CD4-positive, alpha-beta T cell (primary cell): ENCODE results near the gene ARSI. TPM values are rescaled to one million over a fixed set of nuclear protein-coding genes. Genes with fewer than 3 reads are reported as not detected.

Source experiments
- ATAC-seq: fragments of 200-7000 bp; cut with Tn5 transposase; one replicate; pipeline ENCODE4 v1.10.0; 2022; ENCODE audit warnings: mild to moderate bottlenecking; ENCODE audit not compliant: poor library complexity
- CTCF ChIA-PET: fragments of 350-600 bp; sonication (Branson Sonifier 250); formaldehyde crosslinking; loops from one replicate; lab custom pipeline; 2021; ENCODE audit warnings: antibody characterized with exemption, inconsistent platforms; lab: Charles Lee
- POLR2A ChIA-PET: fragments of 350-600 bp; sonication (Branson Sonifier 250); formaldehyde crosslinking; loops from one replicate; lab custom pipeline; 2021; ENCODE audit warnings: antibody characterized with exemption, inconsistent platforms; lab: Charles Lee
- DNase-seq, 14 experiments: peaks; one replicate each; pipeline ENCODE4 v3.0.0-alpha.2; 2013 to 2020; ENCODE audit warnings: mixed read lengths in 2 of 14
- H3K27ac ChIP-seq, 2 donors: one replicate each; pipeline versions ENCODE4 v1.5.1 to v1.7.0; 2013; ENCODE audit warnings: low read length in 2 of 2, low read depth in 1 of 2, mild to moderate bottlenecking in 1 of 2
- H3K27me3 ChIP-seq, 2 experiments: 1 replicate in 1 of 2; 2 replicates in 1 of 2; pipeline versions ENCODE4 v1.6.1 to v1.7.0; 2013; ENCODE audit warnings: low read length in 2 of 2, control low read depth in 1 of 2, mild to moderate bottlenecking in 1 of 2, moderate library complexity in 1 of 2; ENCODE audit not compliant: insufficient read depth in 2 of 2, control insufficient read depth in 1 of 2
- H3K36me3 ChIP-seq: one replicate; pipeline ENCODE4 v1.6.1; 2013; ENCODE audit warnings: low read length, control low read depth; ENCODE audit not compliant: insufficient read depth
- H3K4me1 ChIP-seq: one replicate; pipeline ENCODE4 v1.6.1; 2013; ENCODE audit warnings: low read length, control low read depth; ENCODE audit not compliant: insufficient read depth
- H3K4me3 ChIP-seq: one replicate; pipeline ENCODE4 v1.5.1; 2013; ENCODE audit warnings: mild to moderate bottlenecking, low read length, moderate library complexity
- H3K9me3 ChIP-seq, 2 experiments: 1 replicate in 1 of 2; 2 replicates in 1 of 2; pipeline versions ENCODE4 v1.6.1 to v1.7.0; 2013; ENCODE audit warnings: low read length in 2 of 2, mild to moderate bottlenecking in 2 of 2, control low read depth in 1 of 2, moderate library complexity in 1 of 2; ENCODE audit not compliant: control insufficient read depth in 1 of 2, insufficient read depth in 1 of 2
- H3K27ac Mint-ChIP-seq: one replicate; pipeline ENCODE4 v1.8.0; 2020; ENCODE audit warnings: mixed read lengths
- H3K27me3 Mint-ChIP-seq: one replicate; pipeline ENCODE4 v1.8.0; 2021; ENCODE audit warnings: mixed read lengths
- H3K36me3 Mint-ChIP-seq: one replicate; pipeline ENCODE4 v1.8.0; 2021; ENCODE audit warnings: low read depth, mixed read lengths
- H3K4me1 Mint-ChIP-seq: one replicate; pipeline ENCODE4 v1.8.0; 2021; ENCODE audit warnings: low read depth, mixed read lengths
- H3K4me3 Mint-ChIP-seq: one replicate; pipeline ENCODE4 v1.8.0; 2020; ENCODE audit warnings: mild to moderate bottlenecking, mixed read lengths
- H3K9me3 Mint-ChIP-seq: one replicate; pipeline ENCODE4 v1.8.0; 2020; ENCODE audit warnings: mixed read lengths
- intact Hi-C, 2 experiments: fragments of 100-400 bp; cut with DNase I in 1 of 2; cut with micrococcal nuclease in 1 of 2; formaldehyde crosslinking; loops; one replicate each; pipeline versions ENCODE4 v1.15.1 to v1.9.0; 2023 to 2025; cut with DNase I, micrococcal nuclease
- total RNA-seq, 174 experiments: library from RNA in 2 of 174; stranded (reverse) in 2 of 174; gene quantifications; one replicate each; pipeline ENCODE4 v1.2.3 and lab custom pipeline; 2021 to 2026
- TF ChIP-seq, protein P1 (sequence below): fragments of 200-600 bp; IDR thresholded peaks from one replicate; pipeline ENCODE4 v1.8.0; 2022; ENCODE audit warnings: antibody characterized with exemption, mild to moderate bottlenecking

ARSI gene
- total RNA-seq, 2 experiments from 2014 or later: 0.22 to 0.56 TPM

DNA sequence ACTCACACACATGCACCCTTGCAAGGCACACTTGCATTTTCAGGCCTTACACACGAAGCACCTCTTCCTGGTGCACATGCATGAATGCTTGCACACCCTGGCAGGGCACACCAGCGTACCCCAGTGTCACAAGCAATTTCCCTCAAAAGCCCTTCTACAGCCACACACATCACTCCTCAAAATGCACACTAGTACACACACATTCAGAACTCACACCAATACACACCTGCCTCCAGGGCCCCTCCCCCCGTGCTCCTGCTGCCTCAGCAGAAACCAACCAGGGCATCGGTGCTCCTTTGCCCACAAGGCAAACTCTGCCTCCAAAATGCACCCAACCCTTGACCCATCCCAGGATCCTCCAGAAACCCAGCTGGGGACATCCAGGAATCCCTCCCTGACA, 14.3 kb downstream of the ARSI start:
- DNase-seq (no peak), ATAC-seq (no peak)
- Mint-ChIP-seq H3K36me3 (no peaks in the 10 kb centered on the region), H3K27me3 (peaks cover 5% of the 10 kb centered on the region), H3K27ac (no peak overlapping the region), H3K4me3 (no peak overlapping the region), H3K9me3 (no peaks in the 10 kb centered on the region), H3K4me1 (no peaks in the 10 kb centered on the region)
- Histone ChIP-seq H3K27me3 (no peaks in the 10 kb centered on the region), H3K4me3 (no peak overlapping the region), H3K27ac (no peak overlapping the region), H3K36me3 (no peaks in the 10 kb centered on the region), H3K9me3 (no peaks in the 10 kb centered on the region), H3K4me1 (no peaks in the 10 kb centered on the region)
- ChIA-PET POLR2A (no interaction called here), CTCF (no interaction called here)
- intact Hi-C loops: no loop called here
- TF ChIP-seq, protein P1, sequence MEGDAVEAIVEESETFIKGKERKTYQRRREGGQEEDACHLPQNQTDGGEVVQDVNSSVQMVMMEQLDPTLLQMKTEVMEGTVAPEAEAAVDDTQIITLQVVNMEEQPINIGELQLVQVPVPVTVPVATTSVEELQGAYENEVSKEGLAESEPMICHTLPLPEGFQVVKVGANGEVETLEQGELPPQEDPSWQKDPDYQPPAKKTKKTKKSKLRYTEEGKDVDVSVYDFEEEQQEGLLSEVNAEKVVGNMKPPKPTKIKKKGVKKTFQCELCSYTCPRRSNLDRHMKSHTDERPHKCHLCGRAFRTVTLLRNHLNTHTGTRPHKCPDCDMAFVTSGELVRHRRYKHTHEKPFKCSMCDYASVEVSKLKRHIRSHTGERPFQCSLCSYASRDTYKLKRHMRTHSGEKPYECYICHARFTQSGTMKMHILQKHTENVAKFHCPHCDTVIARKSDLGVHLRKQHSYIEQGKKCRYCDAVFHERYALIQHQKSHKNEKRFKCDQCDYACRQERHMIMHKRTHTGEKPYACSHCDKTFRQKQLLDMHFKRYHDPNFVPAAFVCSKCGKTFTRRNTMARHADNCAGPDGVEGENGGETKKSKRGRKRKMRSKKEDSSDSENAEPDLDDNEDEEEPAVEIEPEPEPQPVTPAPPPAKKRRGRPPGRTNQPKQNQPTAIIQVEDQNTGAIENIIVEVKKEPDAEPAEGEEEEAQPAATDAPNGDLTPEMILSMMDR: no peak

DNA sequence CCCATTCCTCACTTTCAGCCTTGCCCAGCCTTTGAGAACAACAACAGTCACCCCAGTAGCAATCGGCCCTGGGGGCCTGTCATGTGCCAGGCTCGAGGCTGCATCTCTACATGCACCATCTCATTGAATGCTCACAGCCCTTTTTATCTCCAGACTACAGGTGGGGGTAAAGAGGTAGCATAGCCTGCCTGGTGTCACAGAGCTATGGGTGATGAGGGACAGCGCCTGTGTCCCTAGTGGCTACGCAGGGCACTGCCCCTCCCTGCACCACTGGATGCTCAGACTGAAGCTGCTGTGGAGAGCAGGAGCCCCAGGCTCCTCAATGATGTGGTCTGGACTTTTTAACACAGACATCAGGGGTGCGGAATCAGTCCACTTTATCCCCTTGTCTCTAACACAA, 15.9 kb downstream of the ARSI start:
- Mint-ChIP-seq H3K27ac (no peak overlapping the region), H3K4me3 (no peak overlapping the region), H3K36me3 (no peaks in the 10 kb centered on the region), H3K4me1 (no peaks in the 10 kb centered on the region), H3K27me3 (no peaks in the 10 kb centered on the region), H3K9me3 (no peaks in the 10 kb centered on the region)
- CTCF ChIA-PET: no interaction called here
- H3K4me3 ChIP-seq: no peak overlapping the region
- H3K4me1 ChIP-seq: no peaks in the 10 kb centered on the region
- H3K27ac ChIP-seq: no peak overlapping the region
- intact Hi-C loops: no loop called here
- no peaks in the 10 kb centered on the region for H3K9me3 ChIP-seq
- ATAC-seq (no peak), DNase-seq (peak in 1 of 14 experiments; percentile 5)
- TF ChIP-seq, protein P1: no peak
- no peaks in the 10 kb centered on the region for H3K27me3 ChIP-seq
- H3K36me3 ChIP-seq: no peaks in the 10 kb centered on the region
- POLR2A ChIA-PET: no interaction called here

DNA sequence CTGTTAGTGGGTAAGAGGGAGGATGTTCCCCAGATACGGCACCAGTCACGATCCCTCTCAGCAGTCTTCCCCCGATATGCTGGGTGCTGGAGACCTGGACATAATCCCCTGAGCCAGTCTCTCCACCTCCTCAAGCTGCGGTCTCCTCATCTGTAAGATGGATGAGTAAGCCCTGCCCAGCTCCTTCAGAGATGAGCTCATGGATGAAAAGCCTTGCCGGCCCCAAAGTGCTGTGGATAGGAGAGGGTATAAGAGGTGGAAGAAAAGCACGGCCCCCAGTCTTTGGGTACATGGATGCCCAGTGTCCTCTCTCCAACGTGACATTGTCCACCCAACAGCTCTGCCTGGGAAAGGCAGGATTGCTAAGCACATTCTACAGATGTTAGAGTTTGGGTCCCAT, 17.6 kb downstream of the ARSI start:
- no peak overlapping the region for H3K27ac Mint-ChIP-seq
- no peak for ATAC-seq
- H3K4me3 ChIP-seq: no peak overlapping the region
- H3K9me3 ChIP-seq: no peaks in the 10 kb centered on the region
- no peaks in the 10 kb centered on the region for H3K36me3 Mint-ChIP-seq
- no peaks in the 10 kb centered on the region for H3K4me1 ChIP-seq
- H3K27ac ChIP-seq: no peak overlapping the region
- ChIA-PET POLR2A (no interaction called here), CTCF (no interaction called here)
- H3K4me3 Mint-ChIP-seq: no peak overlapping the region
- TF ChIP-seq, protein P1: no peak
- peaks cover 5% of the 10 kb centered on the region for H3K27me3 Mint-ChIP-seq
- intact Hi-C loops: no loop called here
- H3K36me3 ChIP-seq: no peaks in the 10 kb centered on the region
- no peak for DNase-seq
- no peaks in the 10 kb centered on the region for H3K27me3 ChIP-seq
- no peaks in the 10 kb centered on the region for H3K4me1 Mint-ChIP-seq
- H3K9me3 Mint-ChIP-seq: no peaks in the 10 kb centered on the region
